Liver (tissue), 3 donors: ENCODE data around the gene WWOX.

ENCODE experiments used
- GABPA ChIP-seq, 2 donors: IDR thresholded peaks in 1 of 2; conservative IDR thresholded peaks in 1 of 2; 2 replicates each; pipeline ENCODE4 v1.6.1; 2016; ENCODE audit warnings: antibody characterized with exemption in 2 of 2, mild to moderate bottlenecking in 1 of 2, moderate library complexity in 1 of 2
- JUND ChIP-seq, 2 donors: IDR thresholded peaks; 2 replicates each; pipeline ENCODE4 v1.6.1; 2016; ENCODE audit warnings: antibody characterized with exemption in 2 of 2
- TF ChIP-seq, protein P1 (sequence below): IDR thresholded peaks from 2 replicates; pipeline ENCODE4 v1.6.1; 2016; ENCODE audit warnings: antibody characterized with exemption
- TF ChIP-seq, protein P2 (sequence below): fragments of 150-350 bp; IDR thresholded peaks from 2 replicates; pipeline ENCODE4 v1.5.1; 2017; ENCODE audit warnings: improper control_type of control experiment, low read depth, low read length; ENCODE audit not compliant: missing input control
- TF ChIP-seq, protein P3 (sequence below): IDR thresholded peaks from 2 replicates; pipeline ENCODE4 v1.6.1; 2016; ENCODE audit warnings: antibody characterized with exemption
- donor health status: healthy.
- donor health status: healthy.

DNA sequence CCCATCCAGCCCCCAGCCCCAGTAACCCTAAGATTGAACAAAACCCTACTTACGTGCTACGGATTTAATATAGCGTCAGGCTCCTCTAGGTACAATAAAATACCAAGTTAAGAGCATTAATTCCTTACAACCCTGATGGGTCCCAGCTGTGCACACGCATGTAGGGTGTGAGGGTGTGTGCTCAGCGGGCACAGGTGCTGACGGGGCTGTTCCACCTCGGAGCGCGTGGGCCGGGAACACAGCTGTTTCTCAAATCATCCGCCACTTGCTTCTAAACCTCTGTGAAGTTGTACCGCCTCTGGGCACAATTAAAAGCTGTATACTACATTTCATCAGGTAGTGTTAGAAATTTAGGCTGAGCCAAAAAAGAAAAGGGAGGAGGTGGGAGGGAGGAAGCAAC, 1022.5 kb downstream of the WWOX start:
- TF ChIP-seq, protein P1, sequence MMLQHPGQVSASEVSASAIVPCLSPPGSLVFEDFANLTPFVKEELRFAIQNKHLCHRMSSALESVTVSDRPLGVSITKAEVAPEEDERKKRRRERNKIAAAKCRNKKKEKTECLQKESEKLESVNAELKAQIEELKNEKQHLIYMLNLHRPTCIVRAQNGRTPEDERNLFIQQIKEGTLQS = no peak
- no peak for TF ChIP-seq GABPA (IDR thresholded peaks at IDR 0.05 in 1 of 2, conservative IDR thresholded peaks at IDR 0.05 in 1 of 2)
- TF ChIP-seq JUND (IDR thresholded peaks at IDR 0.05) = no peak
- TF ChIP-seq, protein P2, sequence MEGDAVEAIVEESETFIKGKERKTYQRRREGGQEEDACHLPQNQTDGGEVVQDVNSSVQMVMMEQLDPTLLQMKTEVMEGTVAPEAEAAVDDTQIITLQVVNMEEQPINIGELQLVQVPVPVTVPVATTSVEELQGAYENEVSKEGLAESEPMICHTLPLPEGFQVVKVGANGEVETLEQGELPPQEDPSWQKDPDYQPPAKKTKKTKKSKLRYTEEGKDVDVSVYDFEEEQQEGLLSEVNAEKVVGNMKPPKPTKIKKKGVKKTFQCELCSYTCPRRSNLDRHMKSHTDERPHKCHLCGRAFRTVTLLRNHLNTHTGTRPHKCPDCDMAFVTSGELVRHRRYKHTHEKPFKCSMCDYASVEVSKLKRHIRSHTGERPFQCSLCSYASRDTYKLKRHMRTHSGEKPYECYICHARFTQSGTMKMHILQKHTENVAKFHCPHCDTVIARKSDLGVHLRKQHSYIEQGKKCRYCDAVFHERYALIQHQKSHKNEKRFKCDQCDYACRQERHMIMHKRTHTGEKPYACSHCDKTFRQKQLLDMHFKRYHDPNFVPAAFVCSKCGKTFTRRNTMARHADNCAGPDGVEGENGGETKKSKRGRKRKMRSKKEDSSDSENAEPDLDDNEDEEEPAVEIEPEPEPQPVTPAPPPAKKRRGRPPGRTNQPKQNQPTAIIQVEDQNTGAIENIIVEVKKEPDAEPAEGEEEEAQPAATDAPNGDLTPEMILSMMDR = no peak
- TF ChIP-seq, protein P3, sequence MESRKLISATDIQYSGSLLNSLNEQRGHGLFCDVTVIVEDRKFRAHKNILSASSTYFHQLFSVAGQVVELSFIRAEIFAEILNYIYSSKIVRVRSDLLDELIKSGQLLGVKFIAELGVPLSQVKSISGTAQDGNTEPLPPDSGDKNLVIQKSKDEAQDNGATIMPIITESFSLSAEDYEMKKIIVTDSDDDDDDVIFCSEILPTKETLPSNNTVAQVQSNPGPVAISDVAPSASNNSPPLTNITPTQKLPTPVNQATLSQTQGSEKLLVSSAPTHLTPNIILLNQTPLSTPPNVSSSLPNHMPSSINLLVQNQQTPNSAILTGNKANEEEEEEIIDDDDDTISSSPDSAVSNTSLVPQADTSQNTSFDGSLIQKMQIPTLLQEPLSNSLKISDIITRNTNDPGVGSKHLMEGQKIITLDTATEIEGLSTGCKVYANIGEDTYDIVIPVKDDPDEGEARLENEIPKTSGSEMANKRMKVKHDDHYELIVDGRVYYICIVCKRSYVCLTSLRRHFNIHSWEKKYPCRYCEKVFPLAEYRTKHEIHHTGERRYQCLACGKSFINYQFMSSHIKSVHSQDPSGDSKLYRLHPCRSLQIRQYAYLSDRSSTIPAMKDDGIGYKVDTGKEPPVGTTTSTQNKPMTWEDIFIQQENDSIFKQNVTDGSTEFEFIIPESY = no peak
